ENCODE measurements around the gene RNF13. TPM values are rescaled to one million over a fixed set of nuclear protein-coding genes. Genes with fewer than 3 reads are reported as not detected.

The RNF13 gene, protein sequence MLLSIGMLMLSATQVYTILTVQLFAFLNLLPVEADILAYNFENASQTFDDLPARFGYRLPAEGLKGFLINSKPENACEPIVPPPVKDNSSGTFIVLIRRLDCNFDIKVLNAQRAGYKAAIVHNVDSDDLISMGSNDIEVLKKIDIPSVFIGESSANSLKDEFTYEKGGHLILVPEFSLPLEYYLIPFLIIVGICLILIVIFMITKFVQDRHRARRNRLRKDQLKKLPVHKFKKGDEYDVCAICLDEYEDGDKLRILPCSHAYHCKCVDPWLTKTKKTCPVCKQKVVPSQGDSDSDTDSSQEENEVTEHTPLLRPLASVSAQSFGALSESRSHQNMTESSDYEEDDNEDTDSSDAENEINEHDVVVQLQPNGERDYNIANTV
- 80.7 and 94.5 TPM in 2 replicates for total RNA-seq (2014; rRNA removed; shearing (Covaris generic))

- in situ Hi-C loops (cut with HindIII; ENCODE audit: low sequenced_read_pairs) = no loop called here
- DNase-seq (ENCODE audit: low spot score) = peak; percentile 99
Measured at GRCh38 chr3:149812606-149813366, at the start of gene RNF13. Gene RNF13, plus strand, starts transcription at chr3:149813215. Its CDS starts 32,812 bp downstream, at chr3:149846027.

DNA sequence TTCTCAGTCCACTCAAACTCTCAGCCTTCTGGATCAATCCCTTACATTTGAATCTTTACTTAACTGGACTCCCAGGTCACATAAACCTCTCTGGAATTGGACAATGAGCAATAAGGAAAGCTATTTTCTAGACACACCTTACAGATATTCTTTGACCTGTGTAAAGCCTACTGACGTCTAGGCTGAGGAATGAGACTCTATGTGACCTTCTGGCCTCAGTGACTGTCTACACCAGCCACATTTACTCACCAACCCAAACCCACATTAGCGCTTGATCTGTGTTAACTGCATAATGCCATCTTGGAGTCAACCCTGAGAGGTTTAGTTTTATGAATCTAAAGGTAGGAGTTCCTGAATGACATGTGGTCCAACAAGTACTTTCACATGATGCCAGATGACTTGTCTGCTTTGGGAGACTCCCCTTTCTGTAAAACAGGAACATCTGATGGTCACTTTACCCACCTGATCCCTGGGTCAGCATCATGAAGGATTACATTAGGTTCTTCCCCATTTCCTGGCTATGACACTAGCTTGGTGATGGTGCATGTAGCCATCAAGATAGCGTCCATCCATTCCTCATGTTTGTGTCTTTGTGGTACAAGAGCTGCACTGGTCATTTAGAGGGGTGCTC, 49.3 kb upstream of the RNF13 start:
- DNase-seq (ENCODE audit: low spot score) = no peak
- in situ Hi-C loops (cut with HindIII; ENCODE audit: low sequenced_read_pairs) = no loop called here

GRCh38 chr3:149764302-149764701, 48.7 kb upstream of the RNF13 start:
- in situ Hi-C loops (cut with HindIII; ENCODE audit: low sequenced_read_pairs) = no loop called here
- DNase-seq (ENCODE audit: low spot score) = no peak

- in situ Hi-C loops (cut with HindIII; ENCODE audit: low sequenced_read_pairs) = no loop called here
- peak; percentile 47 for DNase-seq (ENCODE audit: low spot score)
Measured at GRCh38 chr3:149765762-149766334, 47.2 kb upstream of the RNF13 start.

DNA sequence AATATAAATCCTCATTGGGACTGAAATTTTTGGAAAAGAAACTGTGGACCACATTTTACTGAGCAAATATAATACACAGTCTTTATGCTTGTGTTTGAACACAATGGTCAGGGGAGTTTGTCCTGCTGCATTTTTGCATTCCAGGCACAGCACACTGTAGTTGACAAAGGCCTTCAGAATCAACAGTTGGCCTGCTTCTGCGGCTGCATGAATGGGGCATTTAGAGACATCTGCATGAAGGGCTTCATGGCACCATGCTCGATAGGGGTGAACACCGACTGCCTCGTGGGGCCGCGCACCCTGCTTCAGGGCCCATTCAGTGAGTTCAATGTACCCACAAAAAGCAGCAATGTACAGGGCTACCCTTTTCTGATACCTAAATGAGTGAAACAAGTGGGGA, 45.3 kb upstream of the RNF13 start:
- in situ Hi-C loops (cut with HindIII; ENCODE audit: low sequenced_read_pairs) = no loop called here

GRCh38 chr3:149768704-149769103, 44.3 kb upstream of the RNF13 start:
- in situ Hi-C loops (cut with HindIII; ENCODE audit: low sequenced_read_pairs) = no loop called here
- DNase-seq (ENCODE audit: low spot score) = no peak

More for the DNA sequence above, 45.3 kb upstream of the RNF13 start:
- no peak for DNase-seq (ENCODE audit: low spot score)

- DNase-seq (ENCODE audit: low spot score) = no peak
- in situ Hi-C loops (cut with HindIII; ENCODE audit: low sequenced_read_pairs) = no loop called here
Measured at GRCh38 chr3:149770246-149770645, 42.8 kb upstream of the RNF13 start.

DNA sequence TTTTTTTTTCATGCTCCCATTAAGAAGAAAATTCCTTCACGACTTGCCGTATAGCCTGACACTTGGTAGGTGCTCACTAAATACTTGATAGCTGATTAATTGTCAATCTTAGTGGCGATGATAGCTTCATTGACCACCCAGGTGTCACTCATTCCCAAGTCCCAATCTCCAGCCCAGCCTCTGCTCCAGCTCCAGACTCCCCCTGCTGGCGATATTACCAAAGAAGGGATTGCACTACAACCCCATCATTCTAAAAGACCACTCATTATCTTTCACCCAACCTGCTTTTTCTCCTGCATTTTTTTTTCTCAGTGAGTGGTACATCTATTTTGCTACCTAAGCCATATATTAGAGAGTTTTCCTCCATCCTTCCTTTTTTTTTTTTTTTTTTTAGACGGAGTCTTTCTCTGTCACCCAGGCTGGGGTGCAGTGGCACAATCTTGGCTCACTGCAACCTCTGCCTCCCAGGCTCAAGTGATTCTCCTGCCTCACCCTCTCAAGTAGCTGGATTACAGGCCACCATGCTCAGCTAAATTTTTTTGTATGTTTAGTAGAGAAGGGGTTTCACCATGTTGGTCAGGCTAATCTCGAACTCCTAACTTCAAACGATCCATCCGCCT, 41.3 kb upstream of the RNF13 start:
- in situ Hi-C loops (cut with HindIII; ENCODE audit: low sequenced_read_pairs) = no loop called here
- peak; percentile 40 for DNase-seq (ENCODE audit: low spot score)

DNA sequence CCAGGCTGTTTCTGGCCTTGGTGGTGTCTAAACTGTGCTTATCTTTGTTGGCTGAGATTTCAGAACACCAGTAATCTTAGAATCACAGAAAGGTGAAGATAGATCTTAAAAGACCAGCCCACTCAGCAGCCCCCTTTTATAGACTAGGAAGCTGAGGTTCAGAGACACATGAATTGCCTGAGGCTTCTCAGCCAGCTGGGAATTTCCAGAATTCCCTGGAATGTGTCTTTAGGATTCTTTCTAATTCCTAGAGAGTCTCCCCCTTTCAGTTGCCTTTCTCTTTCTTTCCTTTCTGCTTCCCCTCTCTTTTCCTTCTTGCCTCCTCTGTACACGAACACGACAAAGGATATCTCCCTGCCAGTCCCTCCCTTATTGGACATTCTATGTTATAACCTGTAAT, 40.2 kb upstream of the RNF13 start:
- in situ Hi-C loops (cut with HindIII; ENCODE audit: low sequenced_read_pairs) = no loop called here
- no peak for DNase-seq (ENCODE audit: low spot score)

DNA sequence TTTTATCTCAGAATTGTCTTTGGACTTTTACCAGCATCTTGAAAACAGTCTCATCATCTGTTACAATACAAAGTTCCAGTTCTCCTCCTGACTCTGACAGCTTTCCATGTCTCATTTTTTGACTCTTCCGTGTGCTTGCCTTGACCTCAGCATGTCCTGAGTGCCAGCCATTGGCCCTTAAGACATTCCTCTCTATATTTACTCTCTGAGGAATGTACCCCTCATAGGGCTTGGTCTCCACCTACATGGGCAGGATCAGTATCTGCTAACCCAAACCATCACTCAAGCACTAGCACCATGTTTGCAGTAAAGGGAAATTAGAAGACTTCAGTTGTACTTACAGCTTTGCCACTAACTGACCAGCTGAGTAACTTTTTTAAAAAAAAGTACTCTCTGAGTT, 36.8 kb upstream of the RNF13 start:
- in situ Hi-C loops (cut with HindIII; ENCODE audit: low sequenced_read_pairs) = no loop called here

GRCh38 chr3:149777414-149778214, 35.4 kb upstream of the RNF13 start:
- DNase-seq (ENCODE audit: low spot score) = no peak
- in situ Hi-C loops (cut with HindIII; ENCODE audit: low sequenced_read_pairs) = no loop called here

More for the DNA sequence above, 36.8 kb upstream of the RNF13 start:
- DNase-seq (ENCODE audit: low spot score) = no peak

GRCh38 chr3:149781211-149781610, 31.8 kb upstream of the RNF13 start:
- in situ Hi-C loops (cut with HindIII; ENCODE audit: low sequenced_read_pairs) = no loop called here

GRCh38 chr3:149781741-149782140, 31.3 kb upstream of the RNF13 start:
- no peak for DNase-seq (ENCODE audit: low spot score)
- in situ Hi-C loops (cut with HindIII; ENCODE audit: low sequenced_read_pairs) = no loop called here

More at GRCh38 chr3:149781211-149781610, 31.8 kb upstream of the RNF13 start:
- DNase-seq (ENCODE audit: low spot score) = no peak

- DNase-seq (ENCODE audit: low spot score) = peak; percentile 55
- in situ Hi-C loops (cut with HindIII; ENCODE audit: low sequenced_read_pairs) = no loop called here
Measured at GRCh38 chr3:149783576-149783975, 29.4 kb upstream of the RNF13 start.

GRCh38 chr3:149784064-149784704, 28.8 kb upstream of the RNF13 start:
- DNase-seq (ENCODE audit: low spot score) = peak; percentile 60
- in situ Hi-C loops (cut with HindIII; ENCODE audit: low sequenced_read_pairs) = no loop called here

- no peak for DNase-seq (ENCODE audit: low spot score)
- in situ Hi-C loops (cut with HindIII; ENCODE audit: low sequenced_read_pairs) = no loop called here
Measured at GRCh38 chr3:149790268-149790667, 22.7 kb upstream of the RNF13 start.

DNA sequence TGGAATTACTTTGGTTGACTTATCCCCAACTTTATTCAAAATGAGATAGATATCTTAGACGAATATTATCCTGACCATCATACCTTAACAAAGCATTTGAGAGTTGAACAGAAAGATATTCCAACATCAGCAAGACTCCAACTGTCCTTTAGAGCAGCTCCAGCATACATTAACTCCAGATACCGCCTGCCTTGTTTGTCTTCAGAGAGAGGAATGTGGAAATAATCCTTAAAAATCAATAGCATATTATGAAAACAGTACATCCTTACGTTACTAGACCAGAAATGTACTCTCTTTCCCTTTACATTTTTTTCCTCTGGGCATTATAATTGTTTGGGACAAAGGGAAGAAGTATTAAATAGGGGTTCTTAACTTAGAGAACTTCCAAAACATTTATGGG, 22.3 kb upstream of the RNF13 start:
- in situ Hi-C loops (cut with HindIII; ENCODE audit: low sequenced_read_pairs) = no loop called here
- DNase-seq (ENCODE audit: low spot score) = no peak

Data from G401 (cell line).